DOHH2 (cell line): ENCODE results near the gene KIAA0586.

ENCODE experiments used
- H3F3A ChIP-seq: fragments of 200-600 bp; sonication (generic), shearing (Covaris generic); 2 replicates; pipeline ENCODE4 v1.6.0; 2016; ENCODE audit warnings: antibody characterized with exemption, mild to moderate bottlenecking; ENCODE audit not compliant: control insufficient read depth, insufficient read depth
- H3K27ac ChIP-seq: fragments of 200-600 bp; sonication (generic); 2 replicates; pipeline ENCODE4 v1.5.1; 2014; ENCODE audit warnings: low read depth, mild to moderate bottlenecking, low read length, moderate library complexity
- H3K27me3 ChIP-seq: fragments of 200-600 bp; sonication (generic); 2 replicates; pipeline ENCODE4 v1.6.1; 2014; ENCODE audit warnings: mild to moderate bottlenecking, low read length, mixed read lengths; ENCODE audit not compliant: control insufficient read depth
- H3K36me3 ChIP-seq: fragments of 200-600 bp; sonication (generic); 2 replicates; pipeline ENCODE4 v1.6.1; 2014; ENCODE audit warnings: mild to moderate bottlenecking, low read length, moderate library complexity, mixed read lengths; ENCODE audit not compliant: control insufficient read depth
- H3K4me1 ChIP-seq: fragments of 200-600 bp; sonication (generic); 2 replicates; pipeline ENCODE4 v1.6.1; 2014; ENCODE audit warnings: mild to moderate bottlenecking, low read length, mixed read lengths; ENCODE audit not compliant: control insufficient read depth
- H3K4me2 ChIP-seq: fragments of 200-600 bp; sonication (generic); 2 replicates; pipeline ENCODE4 v1.6.0; 2014; ENCODE audit warnings: mild to moderate bottlenecking, low read length, moderate library complexity
- H3K4me3 ChIP-seq: fragments of 200-600 bp; sonication (generic); 2 replicates; pipeline ENCODE4 v1.5.1; 2014; ENCODE audit warnings: mild to moderate bottlenecking, low read length, mixed read lengths
- H3K79me2 ChIP-seq: fragments of 200-600 bp; sonication (generic); 2 replicates; pipeline ENCODE4 v1.6.1; 2014; ENCODE audit warnings: mild to moderate bottlenecking, low read length, mixed read lengths; ENCODE audit not compliant: control insufficient read depth
- H3K9me2 ChIP-seq: fragments of 200-600 bp; sonication (generic); replicated peaks from 2 replicates; pipeline ENCODE4 v1.6.1; 2014; ENCODE audit warnings: mild to moderate bottlenecking, low read length, mixed read lengths; ENCODE audit not compliant: control insufficient read depth
- H3K9me3 ChIP-seq: fragments of 200-600 bp; sonication (generic); 2 replicates; pipeline ENCODE4 v1.6.1; 2014; ENCODE audit warnings: antibody characterized with exemption, low read length, mixed read lengths; ENCODE audit not compliant: control insufficient read depth, insufficient read depth
- H4K20me1 ChIP-seq: fragments of 200-600 bp; sonication (generic); 2 replicates; pipeline ENCODE4 v1.6.0; 2014; ENCODE audit warnings: low read depth, mild to moderate bottlenecking, antibody characterized with exemption, low read length, moderate library complexity; ENCODE audit not compliant: control insufficient read depth, insufficient read depth
- CTCF ChIP-seq: fragments of 200-600 bp; sonication (generic); IDR thresholded peaks from one replicate; pipeline ENCODE4 v1.5.1; 2014; ENCODE audit warnings: antibody characterized with exemption, mild to moderate bottlenecking, low read depth, low read length; ENCODE audit not compliant: poor library complexity, severe bottlenecking
- EZH2phosphoT487 ChIP-seq: fragments of 200-600 bp; sonication (generic); IDR thresholded peaks from 2 replicates; pipeline ENCODE4 v1.6.1; 2017; ENCODE audit warnings: borderline replicate concordance, mild to moderate bottlenecking, antibody characterized with exemption, low read length, moderate library complexity, mixed read lengths

KIAA0586 gene

GRCh38 chr14:58543253-58543652 is 115.7 kb downstream of the KIAA0586 start:
- H4K20me1 ChIP-seq, result no peaks in the 10 kb centered on the region
- no peaks in the 10 kb centered on the region for H3K36me3 ChIP-seq
- no peaks in the 10 kb centered on the region for H3K79me2 ChIP-seq
- no peaks in the 10 kb centered on the region for H3K9me3 ChIP-seq
- no peaks in the 10 kb centered on the region for H3F3A ChIP-seq
- H3K4me2 ChIP-seq, result no peak overlapping the region
- H3K4me3 ChIP-seq, result no peak overlapping the region
- H3K4me1 ChIP-seq, result no peaks in the 10 kb centered on the region
- TF ChIP-seq CTCF (no peak), EZH2phosphoT487 (no peak)
- H3K27me3 ChIP-seq, result no peaks in the 10 kb centered on the region
- no peak overlapping the region for H3K27ac ChIP-seq
- no peaks in the 10 kb centered on the region for H3K9me2 ChIP-seq

- H3K27me3 ChIP-seq, result no peaks in the 10 kb centered on the region
- TF ChIP-seq EZH2phosphoT487, result no peak
- no peak for TF ChIP-seq CTCF
These were observed 120.1 kb downstream of the KIAA0586 start for GRCh38 chr14:58547649-58548048.

GRCh38 chr14:58549105-58549757 is 121.7 kb downstream of the KIAA0586 start:
- Histone ChIP-seq H3K4me2 (no peak overlapping the region), H3F3A (no peaks in the 10 kb centered on the region), H3K4me1 (no peaks in the 10 kb centered on the region), H3K4me3 (no peak overlapping the region), H3K9me2 (no peaks in the 10 kb centered on the region), H3K27me3 (no peaks in the 10 kb centered on the region), H4K20me1 (no peaks in the 10 kb centered on the region), H3K79me2 (no peaks in the 10 kb centered on the region), H3K36me3 (no peaks in the 10 kb centered on the region), H3K9me3 (no peaks in the 10 kb centered on the region), H3K27ac (no peak overlapping the region)
- TF ChIP-seq EZH2phosphoT487 (no peak), CTCF (no peak)

More at GRCh38 chr14:58547649-58548048, 120.1 kb downstream of the KIAA0586 start:
- H3K9me2 ChIP-seq, result no peaks in the 10 kb centered on the region
- H3K9me3 ChIP-seq, result no peaks in the 10 kb centered on the region
- H3K27ac ChIP-seq, result no peak overlapping the region
- H3K4me1 ChIP-seq, result no peaks in the 10 kb centered on the region
- H3K4me2 ChIP-seq, result no peak overlapping the region
- no peaks in the 10 kb centered on the region for H4K20me1 ChIP-seq
- H3K79me2 ChIP-seq, result no peaks in the 10 kb centered on the region
- no peak overlapping the region for H3K4me3 ChIP-seq
- H3F3A ChIP-seq, result no peaks in the 10 kb centered on the region
- H3K36me3 ChIP-seq, result no peaks in the 10 kb centered on the region
